SK-N-SH treated with all-trans-retinoic acid at 6 μM for 48 hours (cell line): ENCODE data around the gene OR9Q1.
"Not testable (repeated sequence)": the region's sequence is repeated elsewhere in the genome, so short reads cannot be mapped to it uniquely, and the experiment has no call there.

Experiments used
- CSDC2 ChIP-seq: fragments of 250-450 bp; sonication (Bioruptor Pico); IDR thresholded peaks from 2 replicates; pipeline ENCODE4 v1.5.0; 2020; ENCODE audit warnings: mild to moderate bottlenecking, moderate library complexity
- TCF4 ChIP-seq: fragments of 250-450 bp; sonication (Bioruptor Pico); IDR thresholded peaks from 2 replicates; pipeline ENCODE4 v1.8.0; 2021; ENCODE audit warnings: mild to moderate bottlenecking, moderate library complexity, borderline replicate concordance
- TOX ChIP-seq: fragments of 250-450 bp; sonication (Bioruptor Pico); IDR thresholded peaks from 2 replicates; pipeline ENCODE4 v1.8.0; 2021; ENCODE audit warnings: mild to moderate bottlenecking, moderate library complexity, borderline replicate concordance
- ZFP3 ChIP-seq: fragments of 250-450 bp; sonication (Bioruptor Pico); IDR thresholded peaks from 2 replicates; pipeline ENCODE4 v1.5.0; 2020; ENCODE audit warnings: mild to moderate bottlenecking, moderate library complexity
- ZNF70 ChIP-seq: fragments of 450-650 bp; formaldehyde crosslinking; IDR thresholded peaks from 2 replicates; pipeline ENCODE4 v1.5.0; 2020; ENCODE audit warnings: mild to moderate bottlenecking, moderate library complexity
- TF ChIP-seq, protein P1 (sequence below): fragments of 250-450 bp; sonication (Bioruptor Pico); IDR thresholded peaks from 2 replicates; pipeline ENCODE4 v1.8.0; 2020; ENCODE audit warnings: mild to moderate bottlenecking, moderate library complexity, borderline replicate concordance
- TF ChIP-seq, protein P2 (sequence below): fragments of 250-450 bp; sonication (Bioruptor Pico); IDR thresholded peaks from 2 replicates; pipeline ENCODE4 v1.5.1; 2020; ENCODE audit warnings: low read depth, mild to moderate bottlenecking, moderate library complexity
- TF ChIP-seq, protein P3 (sequence below): fragments of 250-450 bp; sonication (Bioruptor Pico); IDR thresholded peaks from 2 replicates; pipeline ENCODE4 v1.5.0; 2020; ENCODE audit warnings: mild to moderate bottlenecking, moderate library complexity

DNA sequence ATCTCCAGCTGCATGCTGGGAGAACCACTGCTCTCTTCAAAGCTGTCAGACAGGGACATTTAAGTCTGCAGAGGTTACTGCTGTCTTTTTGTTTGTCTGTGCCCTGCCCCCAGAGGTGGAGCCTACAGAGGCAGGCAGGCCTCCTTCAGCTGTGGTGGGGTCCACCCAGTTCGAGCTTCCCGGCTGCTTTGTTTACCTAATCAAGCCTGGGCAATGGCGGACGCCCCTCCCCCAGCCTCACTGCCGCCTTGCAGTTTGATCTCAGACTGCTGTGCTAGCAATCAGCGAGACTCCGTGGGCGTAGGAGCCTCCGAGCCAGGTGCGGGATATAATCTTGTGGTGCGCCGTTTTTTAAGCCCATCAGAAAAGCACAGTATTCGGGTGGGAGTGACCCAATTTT lies 24.2 kb upstream of the OR9Q1 start:
- TF ChIP-seq, protein P1, sequence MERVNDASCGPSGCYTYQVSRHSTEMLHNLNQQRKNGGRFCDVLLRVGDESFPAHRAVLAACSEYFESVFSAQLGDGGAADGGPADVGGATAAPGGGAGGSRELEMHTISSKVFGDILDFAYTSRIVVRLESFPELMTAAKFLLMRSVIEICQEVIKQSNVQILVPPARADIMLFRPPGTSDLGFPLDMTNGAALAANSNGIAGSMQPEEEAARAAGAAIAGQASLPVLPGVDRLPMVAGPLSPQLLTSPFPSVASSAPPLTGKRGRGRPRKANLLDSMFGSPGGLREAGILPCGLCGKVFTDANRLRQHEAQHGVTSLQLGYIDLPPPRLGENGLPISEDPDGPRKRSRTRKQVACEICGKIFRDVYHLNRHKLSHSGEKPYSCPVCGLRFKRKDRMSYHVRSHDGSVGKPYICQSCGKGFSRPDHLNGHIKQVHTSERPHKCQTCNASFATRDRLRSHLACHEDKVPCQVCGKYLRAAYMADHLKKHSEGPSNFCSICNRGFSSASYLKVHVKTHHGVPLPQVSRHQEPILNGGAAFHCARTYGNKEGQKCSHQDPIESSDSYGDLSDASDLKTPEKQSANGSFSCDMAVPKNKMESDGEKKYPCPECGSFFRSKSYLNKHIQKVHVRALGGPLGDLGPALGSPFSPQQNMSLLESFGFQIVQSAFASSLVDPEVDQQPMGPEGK: not testable (repeated sequence)
- TF ChIP-seq, protein P2, sequence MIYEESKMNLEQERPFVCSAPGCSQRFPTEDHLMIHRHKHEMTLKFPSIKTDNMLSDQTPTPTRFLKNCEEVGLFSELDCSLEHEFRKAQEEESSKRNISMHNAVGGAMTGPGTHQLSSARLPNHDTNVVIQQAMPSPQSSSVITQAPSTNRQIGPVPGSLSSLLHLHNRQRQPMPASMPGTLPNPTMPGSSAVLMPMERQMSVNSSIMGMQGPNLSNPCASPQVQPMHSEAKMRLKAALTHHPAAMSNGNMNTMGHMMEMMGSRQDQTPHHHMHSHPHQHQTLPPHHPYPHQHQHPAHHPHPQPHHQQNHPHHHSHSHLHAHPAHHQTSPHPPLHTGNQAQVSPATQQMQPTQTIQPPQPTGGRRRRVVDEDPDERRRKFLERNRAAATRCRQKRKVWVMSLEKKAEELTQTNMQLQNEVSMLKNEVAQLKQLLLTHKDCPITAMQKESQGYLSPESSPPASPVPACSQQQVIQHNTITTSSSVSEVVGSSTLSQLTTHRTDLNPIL (CRISPR knock-in tag): not testable (repeated sequence)
- TF ChIP-seq TCF4; TOX (CRISPR knock-in tag); ZNF70 (CRISPR knock-in tag); ZFP3 (CRISPR knock-in tag); CSDC2: not testable (repeated sequence)
- TF ChIP-seq, protein P3, sequence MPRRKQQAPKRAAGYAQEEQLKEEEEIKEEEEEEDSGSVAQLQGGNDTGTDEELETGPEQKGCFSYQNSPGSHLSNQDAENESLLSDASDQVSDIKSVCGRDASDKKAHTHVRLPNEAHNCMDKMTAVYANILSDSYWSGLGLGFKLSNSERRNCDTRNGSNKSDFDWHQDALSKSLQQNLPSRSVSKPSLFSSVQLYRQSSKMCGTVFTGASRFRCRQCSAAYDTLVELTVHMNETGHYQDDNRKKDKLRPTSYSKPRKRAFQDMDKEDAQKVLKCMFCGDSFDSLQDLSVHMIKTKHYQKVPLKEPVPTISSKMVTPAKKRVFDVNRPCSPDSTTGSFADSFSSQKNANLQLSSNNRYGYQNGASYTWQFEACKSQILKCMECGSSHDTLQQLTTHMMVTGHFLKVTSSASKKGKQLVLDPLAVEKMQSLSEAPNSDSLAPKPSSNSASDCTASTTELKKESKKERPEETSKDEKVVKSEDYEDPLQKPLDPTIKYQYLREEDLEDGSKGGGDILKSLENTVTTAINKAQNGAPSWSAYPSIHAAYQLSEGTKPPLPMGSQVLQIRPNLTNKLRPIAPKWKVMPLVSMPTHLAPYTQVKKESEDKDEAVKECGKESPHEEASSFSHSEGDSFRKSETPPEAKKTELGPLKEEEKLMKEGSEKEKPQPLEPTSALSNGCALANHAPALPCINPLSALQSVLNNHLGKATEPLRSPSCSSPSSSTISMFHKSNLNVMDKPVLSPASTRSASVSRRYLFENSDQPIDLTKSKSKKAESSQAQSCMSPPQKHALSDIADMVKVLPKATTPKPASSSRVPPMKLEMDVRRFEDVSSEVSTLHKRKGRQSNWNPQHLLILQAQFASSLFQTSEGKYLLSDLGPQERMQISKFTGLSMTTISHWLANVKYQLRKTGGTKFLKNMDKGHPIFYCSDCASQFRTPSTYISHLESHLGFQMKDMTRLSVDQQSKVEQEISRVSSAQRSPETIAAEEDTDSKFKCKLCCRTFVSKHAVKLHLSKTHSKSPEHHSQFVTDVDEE (CRISPR knock-in tag): not testable (repeated sequence)
